Measurements from ENCODE around the gene HS3ST3B1.

DNA sequence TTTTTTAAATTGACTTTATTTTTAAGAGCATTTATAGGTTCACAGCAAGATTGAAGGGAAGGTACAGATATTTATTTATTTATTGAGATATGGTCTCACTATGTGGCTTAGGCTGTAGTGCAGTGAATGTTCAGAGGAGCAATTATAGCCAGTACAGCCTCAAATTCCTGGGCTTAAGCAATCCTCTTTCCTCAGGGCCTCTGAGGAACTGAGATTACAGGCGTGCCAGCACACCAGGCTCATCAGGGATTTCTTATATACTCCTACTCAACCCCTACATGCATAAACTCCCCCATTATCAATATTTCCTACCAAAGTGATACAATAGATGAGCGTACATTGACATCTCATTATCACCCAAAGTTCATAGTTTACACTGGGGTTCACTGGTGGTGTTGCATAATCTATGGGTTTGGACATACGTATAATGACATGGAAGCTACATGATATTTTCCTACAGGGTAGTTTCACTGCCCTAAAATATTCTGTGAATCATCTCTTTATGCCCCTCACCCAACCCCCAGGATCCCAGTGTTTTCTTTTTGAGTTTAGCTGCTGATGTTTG, 33.5 kb downstream of the HS3ST3B1 start:
- TF ChIP-seq, protein P1, sequence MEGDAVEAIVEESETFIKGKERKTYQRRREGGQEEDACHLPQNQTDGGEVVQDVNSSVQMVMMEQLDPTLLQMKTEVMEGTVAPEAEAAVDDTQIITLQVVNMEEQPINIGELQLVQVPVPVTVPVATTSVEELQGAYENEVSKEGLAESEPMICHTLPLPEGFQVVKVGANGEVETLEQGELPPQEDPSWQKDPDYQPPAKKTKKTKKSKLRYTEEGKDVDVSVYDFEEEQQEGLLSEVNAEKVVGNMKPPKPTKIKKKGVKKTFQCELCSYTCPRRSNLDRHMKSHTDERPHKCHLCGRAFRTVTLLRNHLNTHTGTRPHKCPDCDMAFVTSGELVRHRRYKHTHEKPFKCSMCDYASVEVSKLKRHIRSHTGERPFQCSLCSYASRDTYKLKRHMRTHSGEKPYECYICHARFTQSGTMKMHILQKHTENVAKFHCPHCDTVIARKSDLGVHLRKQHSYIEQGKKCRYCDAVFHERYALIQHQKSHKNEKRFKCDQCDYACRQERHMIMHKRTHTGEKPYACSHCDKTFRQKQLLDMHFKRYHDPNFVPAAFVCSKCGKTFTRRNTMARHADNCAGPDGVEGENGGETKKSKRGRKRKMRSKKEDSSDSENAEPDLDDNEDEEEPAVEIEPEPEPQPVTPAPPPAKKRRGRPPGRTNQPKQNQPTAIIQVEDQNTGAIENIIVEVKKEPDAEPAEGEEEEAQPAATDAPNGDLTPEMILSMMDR (IDR thresholded peaks at IDR 0.05; ENCODE audit: insufficient read depth, low read depth, low read length), result no peak
- TF ChIP-seq EZH2 (IDR thresholded peaks at IDR 0.05; ENCODE audit: insufficient read depth, low read length), result no peak

All from astrocyte (in vitro differentiated cells and primary cell).